ENCODE data around the gene MAP4K2. TPM values are rescaled to one million over a fixed set of nuclear protein-coding genes. Genes with fewer than 3 reads are reported as not detected.
A peak's percentile ranks its signal among the peaks of the same experiment; 100 is the strongest.

The MAP4K2 gene
- total and polyA plus RNA-seq, 9 donors = 7.4 to 15.5 (median 12.3) TPM

GRCh38 chr11:64810891-64811272 lies 7.9 kb upstream of the MAP4K2 start:
- no peaks in the 10 kb centered on the region for H3K27me3 ChIP-seq (ENCODE audit: control insufficient read depth, insufficient read depth, low read length)
- no peak overlapping the region for H3K27ac ChIP-seq (ENCODE audit: low read length)
- H3K4me3 ChIP-seq (ENCODE audit: low read length) = peak overlapping the region; percentile 98
- no peaks in the 10 kb centered on the region for H3K9me3 ChIP-seq (replicated peaks; ENCODE audit: control insufficient read depth, low read depth, low read length)
- H3K4me1 ChIP-seq (ENCODE audit: control insufficient read depth, insufficient read depth, low read length) = peaks cover 9% of the 10 kb centered on the region
- DNase-seq = no peak
- no CpG with 5 or more reads among the region's 17 CpGs for WGBS (ENCODE audit: insufficient coverage)
- peaks cover 25% of the 10 kb centered on the region for H3K36me3 ChIP-seq (ENCODE audit: control insufficient read depth, insufficient read depth, low read length)

GRCh38 chr11:64810271-64810890 lies 7.4 kb upstream of the MAP4K2 start, which contains the start of gene MEN1:
Gene MEN1 (minus strand): TSS chr11:64810551. CDS start chr11:64810109, 442 bp downstream.
- Histone ChIP-seq H3K27me3 (ENCODE audit: control insufficient read depth, insufficient read depth, low read length) (no peaks in the 10 kb centered on the region), H3K4me1 (ENCODE audit: control insufficient read depth, insufficient read depth, low read length) (peaks cover 9% of the 10 kb centered on the region), H3K9me3 (replicated peaks; ENCODE audit: control insufficient read depth, low read depth, low read length) (no peaks in the 10 kb centered on the region), H3K27ac (ENCODE audit: low read length) (peak within 1 kb of the TSS; percentile 76), H3K36me3 (ENCODE audit: control insufficient read depth, insufficient read depth, low read length) (peaks cover 30% of the 10 kb centered on the region), H3K4me3 (ENCODE audit: low read length) (peak within 1 kb of the TSS; percentile 98)
- 0% methylated on average over 46 of the region's 46 CpGs for WGBS (ENCODE audit: insufficient coverage)
- DNase-seq = peak; percentile 99

- Histone ChIP-seq H3K27ac (ENCODE audit: low read length) (peak overlapping the region; percentile 76), H3K4me3 (ENCODE audit: low read length) (peak overlapping the region; percentile 98), H3K9me3 (replicated peaks; ENCODE audit: control insufficient read depth, low read depth, low read length) (no peaks in the 10 kb centered on the region), H3K36me3 (ENCODE audit: control insufficient read depth, insufficient read depth, low read length) (peaks cover 35% of the 10 kb centered on the region), H3K4me1 (ENCODE audit: control insufficient read depth, insufficient read depth, low read length) (peaks cover 9% of the 10 kb centered on the region), H3K27me3 (ENCODE audit: control insufficient read depth, insufficient read depth, low read length) (no peaks in the 10 kb centered on the region)
- 2% methylated on average over 42 of the region's 44 CpGs for WGBS (ENCODE audit: insufficient coverage)
- DNase-seq = no peak
Observed at GRCh38 chr11:64809781-64810241, 6.8 kb upstream of the MAP4K2 start.

GRCh38 chr11:64805481-64805880 lies 2.5 kb upstream of the MAP4K2 start:
- Histone ChIP-seq H3K4me1 (ENCODE audit: control insufficient read depth, insufficient read depth, low read length) (peaks cover 38% of the 10 kb centered on the region), H3K9me3 (replicated peaks; ENCODE audit: control insufficient read depth, low read depth, low read length) (no peaks in the 10 kb centered on the region), H3K27ac (ENCODE audit: low read length) (no peak overlapping the region), H3K4me3 (ENCODE audit: low read length) (no peak overlapping the region), H3K36me3 (ENCODE audit: control insufficient read depth, insufficient read depth, low read length) (peaks cover 42% of the 10 kb centered on the region), H3K27me3 (ENCODE audit: control insufficient read depth, insufficient read depth, low read length) (no peaks in the 10 kb centered on the region)
- WGBS (ENCODE audit: insufficient coverage) = 90% methylated on average over 9 of the region's 9 CpGs
- no peak for DNase-seq

GRCh38 chr11:64804346-64805210 lies 1.6 kb upstream of the MAP4K2 start:
- H3K27me3 ChIP-seq (ENCODE audit: control insufficient read depth, insufficient read depth, low read length) = no peaks in the 10 kb centered on the region
- H3K4me3 ChIP-seq (ENCODE audit: low read length) = no peak overlapping the region
- peak overlapping the region; percentile 89 for H3K27ac ChIP-seq (ENCODE audit: low read length)
- peaks cover 44% of the 10 kb centered on the region for H3K4me1 ChIP-seq (ENCODE audit: control insufficient read depth, insufficient read depth, low read length)
- DNase-seq = no peak
- 84% methylated on average over 22 of the region's 41 CpGs for WGBS (ENCODE audit: insufficient coverage)
- peaks cover 42% of the 10 kb centered on the region for H3K36me3 ChIP-seq (ENCODE audit: control insufficient read depth, insufficient read depth, low read length)
- no peaks in the 10 kb centered on the region for H3K9me3 ChIP-seq (replicated peaks; ENCODE audit: control insufficient read depth, low read depth, low read length)

- H3K27ac ChIP-seq (ENCODE audit: low read length) = peak overlapping the region; percentile 89
- no peaks in the 10 kb centered on the region for H3K9me3 ChIP-seq (replicated peaks; ENCODE audit: control insufficient read depth, low read depth, low read length)
- peaks cover 42% of the 10 kb centered on the region for H3K36me3 ChIP-seq (ENCODE audit: control insufficient read depth, insufficient read depth, low read length)
- H3K4me1 ChIP-seq (ENCODE audit: control insufficient read depth, insufficient read depth, low read length) = peaks cover 37% of the 10 kb centered on the region
- H3K27me3 ChIP-seq (ENCODE audit: control insufficient read depth, insufficient read depth, low read length) = no peaks in the 10 kb centered on the region
- 33% methylated on average over 13 of the region's 15 CpGs for WGBS (ENCODE audit: insufficient coverage)
- peak overlapping the region; percentile 63 for H3K4me3 ChIP-seq (ENCODE audit: low read length)
- DNase-seq = no peak
Observed at GRCh38 chr11:64803846-64804345, 882 bp upstream of the MAP4K2 start.

- no peaks in the 10 kb centered on the region for H3K9me3 ChIP-seq (replicated peaks; ENCODE audit: control insufficient read depth, low read depth, low read length)
- no peaks in the 10 kb centered on the region for H3K27me3 ChIP-seq (ENCODE audit: control insufficient read depth, insufficient read depth, low read length)
- WGBS (ENCODE audit: insufficient coverage) = 9% methylated on average over 53 of the region's 54 CpGs
- H3K4me3 ChIP-seq (ENCODE audit: low read length) = peak overlapping the region; percentile 46
- peaks cover 37% of the 10 kb centered on the region for H3K4me1 ChIP-seq (ENCODE audit: control insufficient read depth, insufficient read depth, low read length)
- H3K27ac ChIP-seq (ENCODE audit: low read length) = peak overlapping the region; percentile 59
- no peak for DNase-seq
- peaks cover 38% of the 10 kb centered on the region for H3K36me3 ChIP-seq (ENCODE audit: control insufficient read depth, insufficient read depth, low read length)
Observed at GRCh38 chr11:64802370-64803157, 450 bp downstream of the MAP4K2 start.

- H3K27me3 ChIP-seq (ENCODE audit: control insufficient read depth, insufficient read depth, low read length) = no peaks in the 10 kb centered on the region
- peak; percentile 41 for DNase-seq
- peak overlapping the region; percentile 46 for H3K4me3 ChIP-seq (ENCODE audit: low read length)
- 24% methylated on average over 12 of the region's 13 CpGs for WGBS (ENCODE audit: insufficient coverage)
- H3K4me1 ChIP-seq (ENCODE audit: control insufficient read depth, insufficient read depth, low read length) = peaks cover 37% of the 10 kb centered on the region
- peak overlapping the region; percentile 59 for H3K27ac ChIP-seq (ENCODE audit: low read length)
- H3K9me3 ChIP-seq (replicated peaks; ENCODE audit: control insufficient read depth, low read depth, low read length) = no peaks in the 10 kb centered on the region
- peaks cover 36% of the 10 kb centered on the region for H3K36me3 ChIP-seq (ENCODE audit: control insufficient read depth, insufficient read depth, low read length)
Observed at GRCh38 chr11:64801561-64802369, 1.2 kb downstream of the MAP4K2 start.

- H3K4me1 ChIP-seq (ENCODE audit: control insufficient read depth, insufficient read depth, low read length) = peaks cover 37% of the 10 kb centered on the region
- no peak overlapping the region for H3K27ac ChIP-seq (ENCODE audit: low read length)
- no peaks in the 10 kb centered on the region for H3K27me3 ChIP-seq (ENCODE audit: control insufficient read depth, insufficient read depth, low read length)
- peaks cover 32% of the 10 kb centered on the region for H3K36me3 ChIP-seq (ENCODE audit: control insufficient read depth, insufficient read depth, low read length)
- no peaks in the 10 kb centered on the region for H3K9me3 ChIP-seq (replicated peaks; ENCODE audit: control insufficient read depth, low read depth, low read length)
- no peak for DNase-seq
- WGBS (ENCODE audit: insufficient coverage) = 64% methylated on average over 6 of the region's 9 CpGs
- no peak overlapping the region for H3K4me3 ChIP-seq (ENCODE audit: low read length)
Observed at GRCh38 chr11:64801158-64801464, 1.9 kb downstream of the MAP4K2 start.

Data from muscle of leg (tissue), 11 donors.